Activated effector memory CD4-positive, alpha-beta T cell treated with anti-CD3 and anti-CD28 coated beads, Interleukin-2, amount 50 U/mL, for 16 hours (primary cell): ENCODE data around the gene CRELD2.

Experiments used
- DNase-seq: peaks from one replicate; pipeline ENCODE4 v3.0.0-alpha.2; 2020

CRELD2 gene

GRCh38 chr22:49970528-49971231, 52.2 kb downstream of the CRELD2 start:
- peak; percentile 98 for DNase-seq

GRCh38 chr22:49971232-49972162, 53.1 kb downstream of the CRELD2 start:
- DNase-seq, result peak; percentile 89

GRCh38 chr22:49972163-49973017, 54.0 kb downstream of the CRELD2 start:
- peak; percentile 65 for DNase-seq

GRCh38 chr22:49973018-49973961, 54.9 kb downstream of the CRELD2 start:
- peak; percentile 48 for DNase-seq

- peak; percentile 81 for DNase-seq
These were observed 57.3 kb downstream of the CRELD2 start for GRCh38 chr22:49975543-49976389.

- peak; percentile 85 for DNase-seq
These were observed 58.2 kb downstream of the CRELD2 start for GRCh38 chr22:49976439-49977175.
